Natural killer cell treated with Interleukin-12 subunit alpha and Interleukin-12 subunit beta and Interleukin-15 and Interleukin-18, amount 100 ng/mL, for 72 hours (primary cell): ENCODE measurements around the gene OR8G5. TPM values are rescaled to one million over a fixed set of nuclear protein-coding genes. Genes with fewer than 3 reads are reported as not detected.
A peak's percentile ranks its signal among the peaks of the same experiment; 100 is the strongest.
"Not testable (repeated sequence)": the region's sequence is repeated elsewhere in the genome, so short reads cannot be mapped to it uniquely, and the experiment has no call there.

ENCODE experiments used
- ATAC-seq, 2 donors: fragments of 150-1000 bp; cut with Tn5 transposase in 1 of 2; sonication (Bioruptor Pico), chemical (Tn5 transposase) in 1 of 2; 2 replicates each; pipeline ENCODE4 v1.10.0; 2021
- DNase-seq: peaks from one replicate; pipeline ENCODE4 v3.0.0; 2022; ENCODE audit warnings: low spot score
- H3K27ac Mint-ChIP-seq, 2 donors: 1 replicate in 1 of 2; 2 replicates in 1 of 2; pipeline ENCODE4 v1.8.0; 2022; ENCODE audit warnings: mixed read lengths in 2 of 2, mild to moderate bottlenecking in 1 of 2, moderate library complexity in 1 of 2
- H3K27me3 Mint-ChIP-seq, 2 donors: 1 replicate in 1 of 2; 2 replicates in 1 of 2; pipeline ENCODE4 v1.8.0; 2022; ENCODE audit warnings: mixed read lengths in 2 of 2
- H3K36me3 Mint-ChIP-seq: one replicate; pipeline ENCODE4 v1.8.0; 2022; ENCODE audit warnings: mixed read lengths
- H3K4me1 Mint-ChIP-seq, 2 donors: 1 replicate in 1 of 2; 2 replicates in 1 of 2; pipeline ENCODE4 v1.8.0; 2022; ENCODE audit warnings: low read depth in 2 of 2, mixed read lengths in 2 of 2, mild to moderate bottlenecking in 1 of 2
- H3K4me3 Mint-ChIP-seq: one replicate; pipeline ENCODE4 v1.8.0; 2022; ENCODE audit warnings: mixed read lengths
- H3K9me3 Mint-ChIP-seq: 2 replicates; pipeline ENCODE4 v1.8.0; 2022; ENCODE audit warnings: mixed read lengths
- total RNA-seq, 2 donors: library from RNA; stranded (reverse); gene quantifications; one replicate each; pipeline ENCODE4 v1.2.3, GENCODE V29; 2022

The OR8G5 gene
- total RNA-seq, 2 donors from 2014 or later = not detected

DNA sequence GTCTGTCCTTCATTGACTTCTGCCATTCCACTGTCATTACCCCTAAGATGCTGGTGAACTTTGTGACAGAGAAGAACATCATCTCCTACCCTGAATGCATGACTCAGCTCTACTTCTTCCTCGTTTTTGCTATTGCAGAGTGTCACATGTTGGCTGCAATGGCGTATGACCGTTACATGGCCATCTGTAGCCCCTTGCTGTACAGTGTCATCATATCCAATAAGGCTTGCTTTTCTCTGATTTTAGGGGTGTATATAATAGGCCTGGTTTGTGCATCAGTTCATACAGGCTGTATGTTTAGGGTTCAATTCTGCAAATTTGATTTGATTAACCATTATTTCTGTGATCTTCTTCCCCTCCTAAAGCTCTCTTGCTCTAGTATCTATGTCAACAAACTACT lies 6.3 kb upstream of the OR8G5 start:
- not testable (repeated sequence) for DNase-seq, H3K27ac Mint-ChIP-seq, ATAC-seq, H3K4me3 Mint-ChIP-seq, H3K4me1 Mint-ChIP-seq, H3K27me3 Mint-ChIP-seq, H3K36me3 Mint-ChIP-seq, H3K9me3 Mint-ChIP-seq

DNA sequence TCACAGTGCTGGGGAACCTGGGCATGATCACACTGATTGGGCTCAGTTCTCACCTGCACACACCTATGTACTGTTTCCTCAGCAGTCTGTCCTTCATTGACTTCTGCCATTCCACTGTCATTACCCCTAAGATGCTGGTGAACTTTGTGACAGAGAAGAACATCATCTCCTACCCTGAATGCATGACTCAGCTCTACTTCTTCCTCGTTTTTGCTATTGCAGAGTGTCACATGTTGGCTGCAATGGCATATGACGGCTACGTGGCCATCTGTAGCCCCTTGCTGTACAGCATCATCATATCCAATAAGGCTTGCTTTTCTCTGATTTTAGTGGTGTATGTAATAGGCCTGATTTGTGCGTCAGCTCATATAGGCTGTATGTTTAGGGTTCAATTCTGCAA lies 8.9 kb downstream of the OR8G5 start:
- not testable (repeated sequence) for H3K9me3 Mint-ChIP-seq, DNase-seq, H3K27ac Mint-ChIP-seq, H3K4me3 Mint-ChIP-seq, H3K4me1 Mint-ChIP-seq, H3K27me3 Mint-ChIP-seq, H3K36me3 Mint-ChIP-seq, ATAC-seq

GRCh38 chr11:124270886-124271285 lies 14.7 kb downstream of the OR8G5 start:
- H3K27ac Mint-ChIP-seq, H3K4me3 Mint-ChIP-seq, H3K4me1 Mint-ChIP-seq, H3K36me3 Mint-ChIP-seq, DNase-seq, H3K27me3 Mint-ChIP-seq, H3K9me3 Mint-ChIP-seq, ATAC-seq: not testable (repeated sequence)

DNA sequence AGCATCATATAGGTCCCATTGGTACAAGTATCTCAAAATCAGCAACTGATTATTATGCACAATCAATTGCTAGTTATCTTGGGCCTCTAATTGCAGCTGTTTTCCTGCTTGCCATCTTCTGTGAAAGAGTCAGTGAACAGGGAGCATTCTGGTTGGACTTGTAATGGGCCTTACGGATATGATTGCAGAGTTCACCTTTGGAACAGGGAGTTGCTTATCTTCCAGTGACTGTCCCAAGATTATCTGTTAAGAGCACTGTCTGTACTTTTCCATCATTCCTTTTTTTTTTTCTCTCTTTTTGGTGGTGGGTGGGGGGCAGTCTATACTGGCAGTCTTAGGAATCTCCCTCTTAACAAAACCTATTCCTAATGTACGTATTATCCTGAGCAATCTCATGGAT lies 17.8 kb downstream of the OR8G5 start:
- Mint-ChIP-seq H3K4me3 (no peak overlapping the region), H3K27ac (no peak overlapping the region), H3K27me3 (peaks cover 0 to 3% of the 10 kb centered on the region in 2 donors), H3K9me3 (peaks cover 3% of the 10 kb centered on the region), H3K36me3 (no peaks in the 10 kb centered on the region), H3K4me1 (peaks cover 8 to 10% of the 10 kb centered on the region in 2 donors)
- ATAC-seq = no peak
- no peak for DNase-seq

DNA sequence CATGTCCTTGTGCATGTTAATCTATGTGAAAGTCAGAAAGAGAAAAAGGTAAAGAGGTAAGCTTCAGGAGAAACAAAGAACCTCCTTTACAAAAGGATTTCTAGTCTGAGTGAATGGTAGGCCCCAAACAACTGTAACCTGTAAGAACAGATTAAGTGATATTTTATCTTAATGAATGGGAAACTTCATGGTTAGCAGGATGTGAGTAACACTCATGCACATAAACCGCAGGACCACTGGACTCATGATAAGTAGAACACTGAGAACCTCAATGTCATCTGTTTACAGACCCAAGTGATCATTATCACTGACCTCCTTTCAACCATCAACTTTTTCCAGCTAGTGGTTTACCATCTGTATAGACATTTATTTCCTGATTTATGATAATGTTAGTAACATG lies 19.9 kb downstream of the OR8G5 start:
- H3K36me3 Mint-ChIP-seq = no peaks in the 10 kb centered on the region

DNA sequence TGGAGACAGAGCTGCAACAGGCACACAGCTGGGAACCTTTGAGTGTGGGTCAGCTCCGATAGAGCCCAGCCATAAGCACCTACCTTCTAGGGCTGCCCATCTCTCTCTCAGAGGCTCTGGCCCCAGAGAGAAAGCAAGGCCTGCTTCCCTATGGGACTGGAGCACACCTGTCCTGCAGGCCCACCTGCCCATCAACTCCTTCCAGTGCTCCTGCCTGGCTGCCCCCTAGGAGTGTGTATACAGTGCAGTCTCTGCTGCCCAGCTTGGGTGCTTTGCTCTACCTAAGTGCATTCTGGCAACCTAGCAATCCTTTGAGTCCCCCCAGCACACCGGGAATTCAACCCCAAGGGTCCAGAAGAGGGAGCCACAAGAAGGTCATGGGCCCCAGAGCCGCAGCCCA lies 21.0 kb downstream of the OR8G5 start:
- Mint-ChIP-seq H3K27ac (no peak overlapping the region), H3K9me3 (peaks cover 16% of the 10 kb centered on the region), H3K36me3 (no peaks in the 10 kb centered on the region), H3K4me3 (no peak overlapping the region), H3K4me1 (peaks cover 8 to 10% of the 10 kb centered on the region in 2 donors), H3K27me3 (peaks cover 0 to 3% of the 10 kb centered on the region in 2 donors)
- DNase-seq (no peak), ATAC-seq (no peak)

More for the DNA sequence above, 19.9 kb downstream of the OR8G5 start:
- H3K4me1 Mint-ChIP-seq = peaks cover 8 to 10% of the 10 kb centered on the region in 2 donors
- ATAC-seq (peak in 1 of 2 donors; percentile 74), DNase-seq (no peak)
- peaks cover 0 to 3% of the 10 kb centered on the region in 2 donors for H3K27me3 Mint-ChIP-seq
- peaks cover 10% of the 10 kb centered on the region for H3K9me3 Mint-ChIP-seq
- H3K27ac Mint-ChIP-seq = no peak overlapping the region
- no peak overlapping the region for H3K4me3 Mint-ChIP-seq

DNA sequence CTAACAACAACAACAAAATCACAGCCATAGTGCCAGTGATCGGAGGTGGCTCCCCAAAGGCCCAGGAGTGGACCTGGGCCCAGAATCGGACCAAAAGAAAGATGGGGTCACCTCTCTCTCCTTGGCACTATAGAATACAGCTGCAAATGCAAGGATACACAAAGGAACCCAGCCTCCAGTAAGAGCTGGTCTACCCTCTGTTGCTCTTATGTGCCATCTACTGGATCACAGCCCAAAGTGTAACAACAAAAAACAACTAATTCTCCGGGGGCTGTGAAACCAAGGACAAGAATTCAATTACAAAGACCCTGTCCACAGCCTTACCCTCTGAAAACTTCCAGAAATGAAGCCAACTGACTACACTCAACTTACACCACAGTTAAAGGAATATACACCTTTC lies 21.6 kb downstream of the OR8G5 start:
- Mint-ChIP-seq H3K4me3 (no peak overlapping the region), H3K36me3 (no peaks in the 10 kb centered on the region), H3K4me1 (peaks cover 8 to 10% of the 10 kb centered on the region in 2 donors), H3K27me3 (peaks cover 0 to 3% of the 10 kb centered on the region in 2 donors), H3K27ac (no peak overlapping the region), H3K9me3 (peaks cover 16% of the 10 kb centered on the region)
- DNase-seq = no peak
- no peak for ATAC-seq

- peaks cover 0 to 3% of the 10 kb centered on the region in 2 donors for H3K27me3 Mint-ChIP-seq
- no peaks in the 10 kb centered on the region for H3K36me3 Mint-ChIP-seq
- DNase-seq = no peak
- H3K4me1 Mint-ChIP-seq = peaks cover 8 to 10% of the 10 kb centered on the region in 2 donors
- no peak for ATAC-seq
- H3K9me3 Mint-ChIP-seq = peaks cover 18% of the 10 kb centered on the region
- H3K27ac Mint-ChIP-seq = no peak overlapping the region
- H3K4me3 Mint-ChIP-seq = no peak overlapping the region
Measured at GRCh38 chr11:124278261-124278660, 22.1 kb downstream of the OR8G5 start.

DNA sequence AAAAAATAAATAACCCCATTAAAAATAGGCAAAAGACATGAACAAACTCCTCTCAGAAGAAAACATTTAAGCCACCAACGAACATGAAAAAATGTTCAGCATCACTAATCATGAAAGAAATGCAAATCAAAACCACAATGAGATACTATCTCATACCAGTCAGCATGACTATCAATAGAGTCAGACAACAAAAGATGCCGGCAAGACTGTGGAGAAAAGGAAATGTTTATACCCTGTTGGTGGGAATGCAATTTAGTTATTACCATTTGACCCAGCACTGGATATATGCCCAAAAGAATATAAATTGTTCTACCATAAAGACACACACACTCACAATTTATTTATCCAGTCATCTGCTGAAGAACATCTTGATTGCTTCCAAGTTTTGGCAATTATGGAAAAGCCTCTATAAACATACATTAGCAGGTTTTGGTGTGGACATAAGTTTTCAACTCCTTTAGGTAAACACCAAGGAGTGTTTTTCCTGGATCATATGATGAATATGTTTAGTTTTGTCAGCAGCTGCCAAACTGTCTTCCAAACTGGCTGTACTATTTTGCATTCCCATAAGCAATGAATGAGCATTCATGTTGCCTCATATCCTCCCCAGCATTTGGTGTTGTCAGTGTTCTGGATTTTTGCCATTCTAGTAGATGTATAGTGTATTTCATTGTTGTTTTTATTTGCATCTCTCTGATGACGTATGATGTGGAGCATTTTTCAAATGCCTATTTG lies 29.6 kb downstream of the OR8G5 start:
- H3K36me3 Mint-ChIP-seq = no peaks in the 10 kb centered on the region
- H3K4me1 Mint-ChIP-seq = no peaks in the 10 kb centered on the region
- H3K27me3 Mint-ChIP-seq = no peaks in the 10 kb centered on the region
- DNase-seq = no peak
- H3K27ac Mint-ChIP-seq = no peak overlapping the region
- no peak overlapping the region for H3K4me3 Mint-ChIP-seq
- ATAC-seq = no peak
- H3K9me3 Mint-ChIP-seq = peaks cover 17% of the 10 kb centered on the region

- H3K27me3 Mint-ChIP-seq = no peaks in the 10 kb centered on the region
- H3K4me3 Mint-ChIP-seq = no peak overlapping the region
- H3K9me3 Mint-ChIP-seq = peaks cover 6% of the 10 kb centered on the region
- DNase-seq (no peak), ATAC-seq (no peak)
- H3K36me3 Mint-ChIP-seq = no peaks in the 10 kb centered on the region
- no peaks in the 10 kb centered on the region for H3K4me1 Mint-ChIP-seq
- H3K27ac Mint-ChIP-seq = no peak overlapping the region
Measured at GRCh38 chr11:124294687-124295086, 38.5 kb downstream of the OR8G5 start.

GRCh38 chr11:124296016-124296415 lies 39.8 kb downstream of the OR8G5 start:
- no peaks in the 10 kb centered on the region for H3K27me3 Mint-ChIP-seq
- no peak overlapping the region for H3K27ac Mint-ChIP-seq
- H3K9me3 Mint-ChIP-seq = peaks cover 4% of the 10 kb centered on the region
- no peaks in the 10 kb centered on the region for H3K36me3 Mint-ChIP-seq
- no peak overlapping the region for H3K4me3 Mint-ChIP-seq
- ATAC-seq (no peak), DNase-seq (no peak)
- no peaks in the 10 kb centered on the region for H3K4me1 Mint-ChIP-seq

GRCh38 chr11:124297921-124298320 lies 41.7 kb downstream of the OR8G5 start:
- DNase-seq (no peak), ATAC-seq (no peak)
- no peaks in the 10 kb centered on the region for H3K27me3 Mint-ChIP-seq
- no peak overlapping the region for H3K4me3 Mint-ChIP-seq
- no peaks in the 10 kb centered on the region for H3K4me1 Mint-ChIP-seq
- no peak overlapping the region for H3K27ac Mint-ChIP-seq
- H3K36me3 Mint-ChIP-seq = no peaks in the 10 kb centered on the region
- no peaks in the 10 kb centered on the region for H3K9me3 Mint-ChIP-seq

DNA sequence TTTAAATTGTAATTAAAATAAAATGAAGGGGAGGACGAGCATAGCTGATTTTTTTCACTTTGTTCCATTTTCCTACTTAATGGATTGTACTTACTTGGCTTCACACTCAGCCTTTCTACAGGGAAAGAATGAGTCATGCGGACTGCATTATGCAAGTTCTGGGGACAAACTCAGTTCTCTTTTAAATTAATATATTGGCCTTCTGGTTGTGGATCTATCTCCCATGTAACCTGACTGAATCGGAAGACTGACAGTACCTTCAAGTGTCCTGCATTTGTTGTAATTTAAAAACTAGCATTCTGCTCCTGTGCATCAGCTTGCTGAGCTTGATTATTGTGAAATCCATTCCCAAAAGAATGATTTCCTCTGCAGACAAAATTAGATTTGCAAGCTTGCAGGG lies 45.4 kb downstream of the OR8G5 start:
- no peak for DNase-seq
- Mint-ChIP-seq H3K36me3 (no peaks in the 10 kb centered on the region), H3K4me3 (no peak overlapping the region), H3K4me1 (no peaks in the 10 kb centered on the region), H3K27ac (no peak overlapping the region), H3K27me3 (no peaks in the 10 kb centered on the region), H3K9me3 (no peaks in the 10 kb centered on the region)
- ATAC-seq = no peak

GRCh38 chr11:124302347-124303125 lies 46.4 kb downstream of the OR8G5 start:
- no peak for DNase-seq
- Mint-ChIP-seq H3K27me3 (no peaks in the 10 kb centered on the region), H3K36me3 (no peaks in the 10 kb centered on the region), H3K27ac (no peak overlapping the region), H3K4me3 (no peak overlapping the region), H3K4me1 (no peaks in the 10 kb centered on the region), H3K9me3 (no peaks in the 10 kb centered on the region)
- no peak for ATAC-seq
